Renal pelvis (tissue), 4 donors: ENCODE data around the gene SMIM29. TPM values are rescaled to one million over a fixed set of nuclear protein-coding genes. Genes with fewer than 3 reads are reported as not detected.
"Not testable (repeated sequence)": the region's sequence is repeated elsewhere in the genome, so short reads cannot be mapped to it uniquely, and the experiment has no call there.

Source experiments
- DNase-seq: peaks from one replicate; pipeline ENCODE4 v3.0.0-alpha.2; 2013
- polyA plus RNA-seq, 3 donors: library from polyadenylated mRNA; unstranded; fragments of 120-200 nt; gene quantifications; one replicate each; pipeline ENCODE4 v1.2.1, GENCODE V29; 2013; ENCODE audit not compliant: insufficient read length in 3 of 3

SMIM29 gene
- polyA plus RNA-seq, 3 donors: 11.9 to 16.1 (median 14.5) TPM

DNA sequence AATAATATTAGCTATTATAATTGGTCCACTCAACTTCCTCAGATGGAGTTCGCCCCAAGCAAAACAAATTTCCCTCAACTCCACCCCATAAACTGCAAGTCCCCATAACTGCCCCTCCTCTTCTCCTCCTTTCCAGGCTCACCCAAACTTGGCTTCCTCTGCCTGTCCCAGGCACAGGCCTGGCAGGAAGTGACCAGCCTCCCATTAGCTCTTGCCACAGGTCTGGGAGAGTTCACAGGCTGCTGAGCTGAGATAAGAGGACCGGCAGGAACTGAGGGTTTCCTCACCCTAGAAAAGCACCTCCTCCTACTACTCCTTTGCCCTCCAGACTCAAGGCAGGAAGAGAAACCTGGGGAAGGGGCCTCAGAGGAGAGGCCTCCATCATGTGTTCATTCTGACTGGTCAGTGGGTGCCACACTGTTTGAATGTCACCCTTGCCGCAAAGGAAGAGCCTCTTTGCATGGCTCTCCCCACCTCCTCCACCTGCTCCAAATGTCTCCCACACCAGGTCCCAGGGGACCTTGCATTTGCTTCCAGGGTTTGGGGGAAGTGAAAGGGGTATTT, 24.5 kb upstream of the SMIM29 start:
- DNase-seq: no peak

DNA sequence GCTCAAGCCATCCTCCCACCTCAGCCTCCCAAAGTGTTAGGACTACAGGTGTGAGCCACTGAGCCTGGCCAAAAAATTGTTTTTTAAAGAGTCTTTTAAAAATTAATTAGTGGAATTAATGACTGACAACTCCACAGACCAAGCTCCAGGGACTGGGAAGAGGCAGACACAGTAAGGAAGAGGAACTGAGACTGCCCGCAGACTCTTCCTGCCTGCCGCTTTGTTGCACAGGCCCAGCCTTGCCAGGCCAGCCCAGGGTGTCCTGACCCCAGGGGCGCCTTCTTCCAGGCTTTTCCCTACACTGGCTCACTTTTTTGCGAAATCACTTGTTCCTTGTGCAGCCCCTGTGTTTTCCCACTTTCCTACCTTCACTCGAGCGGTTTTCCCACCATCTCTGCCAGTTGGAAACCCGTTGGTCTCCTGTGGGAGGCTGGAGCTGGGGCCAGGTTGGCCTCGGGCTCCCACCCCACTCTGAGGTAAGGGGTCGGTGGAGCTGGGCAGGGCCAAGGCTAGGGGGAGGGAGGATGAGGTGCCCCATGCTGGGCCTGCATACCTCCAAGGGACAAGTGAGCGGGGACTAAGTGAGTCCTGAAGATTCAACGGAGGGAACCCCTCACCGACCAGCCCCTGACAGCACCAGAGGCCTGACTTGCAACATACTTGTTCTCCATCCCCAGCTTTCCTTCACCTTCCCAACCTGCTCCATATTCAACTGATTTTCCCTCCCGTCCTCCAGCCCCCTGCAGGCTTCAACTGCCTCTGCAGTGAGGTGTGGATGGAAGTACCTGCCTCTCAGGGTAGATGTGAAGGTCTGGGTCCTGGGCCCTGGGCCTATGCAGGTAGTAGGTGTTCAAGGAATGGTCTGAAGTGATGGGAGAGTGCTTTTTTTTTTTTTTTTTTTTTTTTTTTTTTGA, 23.5 kb upstream of the SMIM29 start:
- no peak for DNase-seq

DNA sequence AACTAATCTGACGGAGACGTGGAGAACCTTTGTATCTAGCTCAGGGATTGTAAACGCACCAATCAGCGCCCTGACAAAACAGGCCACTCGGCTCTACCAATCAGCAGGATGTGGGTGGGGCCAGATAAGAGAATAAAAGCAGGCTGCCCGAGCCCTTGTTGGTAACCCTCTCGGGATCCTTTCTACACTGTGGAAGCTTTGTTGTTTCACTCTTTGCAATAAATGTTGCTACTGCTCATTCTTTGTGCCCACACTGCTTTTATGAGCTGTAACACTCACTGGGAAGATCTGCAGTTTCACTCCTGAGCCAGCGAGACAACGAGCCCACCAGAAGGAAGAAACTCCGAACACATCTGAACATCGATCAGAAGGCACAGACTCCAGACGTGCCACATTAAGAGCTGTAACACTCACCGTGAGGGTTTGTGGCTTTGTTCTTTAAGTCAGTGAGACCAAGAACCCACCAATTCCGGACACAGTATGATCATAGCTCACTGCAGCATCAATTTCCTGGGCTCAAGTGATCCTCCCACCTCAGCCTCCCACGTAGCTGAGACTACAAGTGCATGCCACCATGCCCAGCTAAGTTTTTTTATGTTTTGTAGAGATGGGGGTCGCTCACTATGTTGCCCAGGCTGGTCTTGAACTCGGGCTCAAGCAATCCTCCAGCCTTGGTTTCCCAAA, 21.0 kb upstream of the SMIM29 start:
- DNase-seq: not testable (repeated sequence)

DNA sequence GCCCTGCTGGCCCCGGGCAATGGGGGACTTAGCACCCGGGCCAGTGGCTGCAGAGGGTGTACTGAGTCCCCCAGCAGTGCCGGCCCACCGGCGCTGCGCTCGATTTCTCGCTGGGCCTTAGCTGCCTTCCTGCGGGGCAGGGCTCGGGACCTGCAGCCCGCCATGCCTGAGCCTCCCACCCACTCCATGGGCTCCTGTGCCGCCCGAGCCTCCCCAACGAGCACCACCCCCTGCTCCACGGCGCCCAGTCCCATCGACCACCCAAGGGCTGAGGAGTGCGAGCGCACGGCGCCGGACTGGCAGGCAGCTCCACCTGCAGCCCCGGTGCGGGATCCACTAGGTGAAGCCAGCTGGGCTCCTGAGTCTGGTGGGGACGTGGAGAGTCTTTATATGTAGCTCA, 20.3 kb upstream of the SMIM29 start:
- not testable (repeated sequence) for DNase-seq

DNA sequence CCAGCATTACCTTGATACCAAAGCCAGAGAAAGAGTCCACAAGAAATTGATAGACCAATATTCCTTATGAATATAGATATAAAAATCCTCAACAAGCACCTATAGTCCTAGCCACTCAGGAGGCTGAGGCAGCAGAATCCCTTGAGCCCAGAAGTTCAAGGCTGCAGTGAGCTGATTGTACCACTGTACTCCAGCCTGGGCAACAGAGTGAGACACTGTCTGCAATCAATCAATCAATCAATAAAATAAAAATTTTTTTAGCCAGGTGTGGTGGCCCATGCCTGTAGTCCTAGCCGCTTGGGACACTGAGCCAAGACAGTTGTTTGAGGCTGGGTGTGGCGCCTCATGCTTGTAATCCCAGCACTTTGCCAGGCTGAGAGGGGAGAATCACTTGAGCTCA, 18.9 kb upstream of the SMIM29 start:
- no peak for DNase-seq

DNA sequence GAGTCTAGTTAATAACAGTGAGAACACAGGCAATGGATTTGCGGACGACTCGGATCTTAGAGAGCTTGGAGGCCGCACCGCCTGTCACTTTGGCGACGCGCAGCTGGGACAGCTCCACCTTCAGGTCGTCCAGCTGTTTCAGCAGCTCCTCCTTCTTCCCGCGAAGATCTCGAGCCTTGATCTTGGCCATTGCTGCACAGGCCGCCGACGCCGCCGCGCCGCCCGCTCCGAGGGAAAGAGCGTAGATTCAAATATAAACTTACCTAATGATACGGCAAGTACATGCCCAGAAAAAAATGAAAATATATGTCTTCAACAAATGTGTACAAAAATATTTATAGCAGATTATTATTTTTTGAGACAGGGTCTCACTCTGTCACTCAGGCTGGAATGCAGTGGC, 14.7 kb upstream of the SMIM29 start:
- DNase-seq: not testable (repeated sequence)

DNA sequence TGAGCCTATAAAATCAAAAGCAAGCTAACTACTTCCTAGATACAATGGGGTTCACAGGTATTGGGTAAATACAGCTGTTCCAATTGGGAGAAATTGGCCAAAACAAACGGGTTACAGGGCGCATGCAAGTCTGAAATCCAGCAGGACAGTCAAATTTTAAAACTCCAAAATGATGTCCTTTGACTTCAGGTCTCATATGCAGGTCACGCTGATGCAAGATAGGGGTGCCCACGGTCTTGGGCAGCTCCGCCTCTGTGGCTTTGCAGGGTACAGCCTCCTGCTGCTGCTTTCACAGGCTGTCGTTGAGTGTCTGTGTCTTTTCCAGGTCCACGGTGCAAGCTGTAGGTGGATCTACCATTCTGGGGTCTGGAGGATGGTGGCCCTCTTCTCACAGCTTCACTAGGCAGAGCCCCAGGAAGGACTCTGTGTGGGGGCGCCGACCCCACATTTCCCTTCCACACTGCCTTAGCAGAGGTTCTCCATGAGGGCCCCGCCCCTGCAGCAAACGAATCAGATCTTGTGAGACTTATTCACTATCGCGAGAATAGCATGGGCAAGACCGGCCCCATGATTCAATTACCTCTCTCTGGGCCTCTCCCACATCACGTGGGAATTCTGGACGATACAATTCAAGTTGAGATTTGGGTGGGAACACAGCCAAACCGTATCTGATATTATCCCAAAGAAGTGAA, 11.9 kb upstream of the SMIM29 start:
- DNase-seq: no peak

DNA sequence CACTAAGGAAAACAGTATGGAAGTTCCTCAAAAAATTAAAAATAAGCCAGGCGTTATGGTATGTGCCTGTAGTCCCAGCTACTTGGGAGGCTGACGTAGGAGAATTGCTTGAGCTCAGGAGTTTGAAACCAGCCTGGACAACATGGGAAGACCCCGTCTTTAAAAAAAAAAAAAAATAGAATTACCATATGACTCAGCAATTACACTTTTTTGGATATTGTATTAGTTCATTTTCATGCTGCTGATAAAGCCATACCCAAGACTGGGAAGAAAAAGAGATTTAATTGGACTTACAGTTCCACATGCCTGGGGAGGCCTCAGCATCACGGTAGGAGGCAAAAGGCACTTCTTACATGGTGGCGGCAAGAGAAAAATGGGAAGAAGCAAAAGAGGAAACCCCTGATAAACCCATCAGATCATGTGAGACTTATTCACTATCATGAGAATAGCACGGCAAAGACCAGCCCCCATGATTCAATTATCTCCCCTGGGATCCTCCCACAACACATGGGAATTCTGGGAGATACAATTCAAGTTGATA, 10.8 kb upstream of the SMIM29 start:
- DNase-seq: no peak

DNA sequence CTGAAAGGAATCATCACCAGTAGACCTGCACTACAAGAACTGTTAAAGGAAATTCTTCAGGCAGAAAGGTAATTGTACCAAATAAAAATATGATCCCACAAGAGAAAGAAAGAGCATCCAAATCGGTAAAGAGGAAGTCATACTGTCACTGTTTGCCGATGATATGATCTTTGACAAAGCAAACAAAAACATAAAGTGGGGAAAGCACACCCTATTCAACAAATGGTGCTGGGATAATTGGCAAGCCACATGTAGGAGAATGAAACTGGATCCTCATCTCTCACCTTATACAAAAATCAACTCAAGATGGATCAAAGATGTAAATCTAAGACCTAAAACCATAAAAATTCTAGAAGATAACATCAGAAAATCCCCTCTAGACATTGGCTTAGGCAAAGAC, 3.6 kb upstream of the SMIM29 start:
- not testable (repeated sequence) for DNase-seq

DNA sequence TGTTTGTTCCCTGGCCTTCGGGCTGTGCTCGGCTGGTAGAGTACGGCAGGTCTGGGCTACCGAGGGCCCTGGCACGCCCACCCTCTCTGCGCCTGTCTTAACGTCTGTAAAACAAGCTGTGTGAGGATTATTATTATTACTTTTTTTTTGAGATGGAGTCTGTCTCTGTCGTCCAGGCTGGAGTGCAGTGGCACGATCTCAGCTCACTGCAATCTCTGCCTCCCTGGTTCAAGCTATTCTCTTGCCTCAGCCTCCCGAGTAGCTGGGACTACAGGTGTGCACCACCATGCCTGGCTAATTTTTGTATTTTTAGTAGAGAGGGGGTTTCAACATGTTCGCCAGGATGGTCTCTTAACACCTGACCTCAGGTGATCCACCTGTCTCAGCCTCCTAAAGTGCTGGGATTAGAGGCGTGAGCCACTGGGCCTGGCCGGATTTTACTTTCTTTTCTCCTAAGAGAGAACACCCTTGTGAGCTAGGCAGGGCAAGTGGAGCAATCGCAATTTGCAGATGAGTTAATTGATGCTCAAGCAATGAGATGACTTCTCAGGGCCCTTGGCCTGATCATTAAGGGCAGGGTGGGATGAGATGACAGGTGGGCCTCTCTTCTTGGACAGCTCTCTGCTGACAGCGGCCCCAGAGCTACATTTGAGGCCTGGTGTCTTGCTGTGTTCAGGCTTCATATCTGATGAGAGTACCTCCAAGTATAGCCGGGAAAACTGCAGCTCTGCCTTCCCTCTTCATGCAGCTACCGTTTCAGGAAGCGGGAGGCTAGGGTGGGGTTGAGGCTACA, 859 bp upstream of the SMIM29 start:
- no peak for DNase-seq

DNA sequence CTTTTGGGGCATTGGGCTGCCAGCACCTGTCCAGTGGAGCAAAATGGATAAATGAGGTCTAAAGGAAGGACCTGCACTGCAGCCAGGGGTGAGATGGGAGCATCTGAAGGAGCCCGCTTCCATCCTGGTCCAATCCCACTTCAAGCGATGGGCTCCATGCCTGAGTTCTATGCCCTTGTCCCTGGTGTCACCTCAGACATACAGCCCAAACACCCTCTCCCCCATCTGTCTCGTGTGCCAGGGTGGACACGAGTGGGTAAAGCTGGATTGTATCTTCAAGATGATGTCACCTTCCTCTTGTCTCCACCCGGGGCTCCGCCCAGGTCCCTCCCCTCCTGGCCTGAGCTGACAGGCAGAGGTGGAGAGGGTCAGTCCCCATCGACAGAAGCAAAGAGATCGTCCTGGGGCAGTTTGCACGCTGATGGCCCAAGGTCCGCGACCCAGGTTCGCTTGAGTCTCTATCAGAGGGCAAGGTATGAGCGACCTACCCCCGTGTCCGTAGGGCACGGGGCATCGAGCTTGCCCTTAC, 544 bp downstream of the SMIM29 start:
- no peak for DNase-seq

DNA sequence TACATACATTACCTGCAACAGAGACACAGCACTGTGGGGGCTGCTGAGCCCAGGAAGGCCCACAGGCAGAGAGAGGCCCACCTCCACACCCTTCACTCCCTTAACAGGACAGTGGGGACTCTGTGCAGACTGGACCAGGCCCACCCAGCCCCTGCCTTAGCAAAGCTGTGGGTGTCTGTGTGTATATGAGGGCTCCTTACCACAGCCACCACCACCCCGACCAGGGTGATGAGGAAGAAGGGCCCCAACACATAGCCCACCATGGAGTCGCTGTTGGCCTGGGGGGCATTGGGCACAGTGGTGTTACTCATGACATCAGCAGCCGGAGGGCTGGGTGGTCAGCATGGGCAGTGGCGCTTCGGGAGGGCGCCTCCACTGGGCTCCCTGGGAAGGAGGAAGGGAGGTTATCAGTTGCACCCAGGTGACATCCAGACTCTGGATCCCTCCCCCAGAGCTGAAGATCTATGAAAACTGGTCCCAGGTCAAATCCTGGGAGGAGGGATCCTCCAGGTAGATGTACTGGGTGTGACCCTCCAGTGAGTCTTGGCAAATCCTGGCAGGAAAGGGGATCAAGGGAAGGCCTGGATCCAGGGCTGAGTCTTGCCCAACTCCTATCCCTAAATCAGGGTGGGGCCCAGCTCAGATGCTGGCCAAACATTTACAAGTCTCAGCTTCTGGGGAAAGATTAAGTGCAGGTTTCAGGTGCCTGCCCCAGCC, 1.2 kb downstream of the SMIM29 start:
- no peak for DNase-seq

DNA sequence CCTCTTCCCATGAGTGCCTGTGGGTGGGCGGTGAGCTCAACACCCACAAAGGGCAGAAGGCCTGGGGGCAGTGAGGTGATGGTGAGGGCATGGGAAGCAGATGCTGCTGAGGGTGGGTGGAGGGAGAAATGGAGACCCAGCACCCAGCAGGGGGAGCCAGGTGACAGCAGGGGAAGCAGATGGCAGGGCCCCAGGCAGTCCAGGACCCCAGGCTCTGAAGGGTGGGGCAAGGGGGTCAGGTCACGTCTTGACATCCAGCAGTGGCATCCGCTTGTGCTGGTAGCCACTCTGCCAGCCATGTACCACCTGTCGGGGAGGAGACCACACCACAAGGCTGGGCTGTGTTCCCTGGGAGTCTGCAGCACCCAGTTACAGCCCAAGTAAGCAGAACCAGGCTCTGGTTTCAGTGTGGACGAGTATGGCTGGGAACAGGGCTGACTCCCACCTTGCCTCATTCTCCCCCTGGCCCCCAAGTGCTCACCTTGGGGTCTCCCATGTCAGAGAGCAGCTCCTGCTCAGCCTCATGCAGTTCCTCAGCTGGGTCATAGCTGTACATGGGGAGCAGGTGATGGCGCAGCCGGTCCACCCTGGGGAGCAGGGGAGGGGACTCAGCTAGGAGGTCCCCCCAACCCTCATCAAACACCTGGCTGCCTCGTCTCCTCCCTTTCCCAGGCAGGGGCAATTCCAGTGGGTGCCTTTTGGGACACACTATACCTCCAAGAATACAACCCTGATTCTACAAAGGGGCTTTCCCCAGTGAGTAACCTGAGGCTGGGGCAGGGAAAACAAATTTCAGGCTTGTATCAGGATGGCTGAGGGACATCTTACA, 2.0 kb downstream of the SMIM29 start:
- DNase-seq: no peak

DNA sequence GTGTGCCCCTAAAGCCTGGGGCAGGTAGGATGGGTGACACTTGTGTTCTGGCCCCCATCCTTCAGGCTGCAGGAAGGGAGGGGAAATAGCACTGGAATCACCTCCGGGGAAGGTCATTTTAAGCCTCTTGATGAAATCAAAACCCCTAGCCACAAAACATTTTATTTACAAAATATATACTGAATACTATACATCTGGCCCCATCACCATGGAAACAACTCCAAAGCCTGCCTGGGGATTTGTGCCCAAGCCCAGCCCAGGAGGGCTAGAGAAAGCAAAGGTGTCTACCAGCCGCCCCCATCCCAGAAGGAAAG, 2.6 kb downstream of the SMIM29 start:
- DNase-seq: no peak

DNA sequence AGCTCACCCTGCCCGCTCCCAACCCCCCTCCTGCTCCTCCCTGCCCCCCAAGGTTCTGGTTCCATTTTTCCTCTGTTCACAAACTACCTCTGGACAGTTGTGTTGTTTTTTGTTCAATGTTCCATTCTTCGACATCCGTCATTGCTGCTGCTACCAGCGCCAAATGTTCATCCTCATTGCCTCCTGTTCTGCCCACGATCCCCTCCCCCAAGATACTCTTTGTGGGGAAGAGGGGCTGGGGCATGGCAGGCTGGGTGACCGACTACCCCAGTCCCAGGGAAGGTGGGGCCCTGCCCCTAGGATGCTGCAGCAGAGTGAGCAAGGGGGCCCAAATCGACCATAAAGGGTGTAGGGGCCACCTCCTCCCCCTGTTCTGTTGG, 3.1 kb downstream of the SMIM29 start:
- DNase-seq: not testable (repeated sequence)

DNA sequence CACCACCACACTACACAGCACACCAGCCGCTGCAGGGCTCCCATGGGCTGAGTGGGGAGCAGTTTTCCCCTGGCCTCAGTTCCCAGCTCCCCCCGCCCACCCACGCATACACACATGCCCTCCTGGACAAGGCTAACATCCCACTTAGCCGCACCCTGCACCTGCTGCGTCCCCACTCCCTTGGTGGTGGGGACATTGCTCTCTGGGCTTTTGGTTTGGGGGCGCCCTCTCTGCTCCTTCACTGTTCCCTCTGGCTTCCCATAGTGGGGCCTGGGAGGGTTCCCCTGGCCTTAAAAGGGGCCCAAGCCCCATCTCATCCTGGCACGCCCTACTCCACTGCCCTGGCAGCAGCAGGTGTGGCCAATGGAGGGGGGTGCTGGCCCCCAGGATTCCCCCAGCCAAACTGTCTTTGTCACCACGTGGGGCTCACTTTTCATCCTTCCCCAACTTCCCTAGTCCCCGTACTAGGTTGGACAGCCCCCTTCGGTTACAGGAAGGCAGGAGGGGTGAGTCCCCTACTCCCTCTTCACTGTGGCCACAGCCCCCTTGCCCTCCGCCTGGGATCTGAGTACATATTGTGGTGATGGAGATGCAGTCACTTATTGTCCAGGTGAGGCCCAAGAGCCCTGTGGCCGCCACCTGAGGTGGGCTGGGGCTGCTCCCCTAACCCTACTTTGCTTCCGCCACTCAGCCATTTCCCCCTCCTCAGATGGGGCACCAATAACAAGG, 3.6 kb downstream of the SMIM29 start:
- not testable (repeated sequence) for DNase-seq

DNA sequence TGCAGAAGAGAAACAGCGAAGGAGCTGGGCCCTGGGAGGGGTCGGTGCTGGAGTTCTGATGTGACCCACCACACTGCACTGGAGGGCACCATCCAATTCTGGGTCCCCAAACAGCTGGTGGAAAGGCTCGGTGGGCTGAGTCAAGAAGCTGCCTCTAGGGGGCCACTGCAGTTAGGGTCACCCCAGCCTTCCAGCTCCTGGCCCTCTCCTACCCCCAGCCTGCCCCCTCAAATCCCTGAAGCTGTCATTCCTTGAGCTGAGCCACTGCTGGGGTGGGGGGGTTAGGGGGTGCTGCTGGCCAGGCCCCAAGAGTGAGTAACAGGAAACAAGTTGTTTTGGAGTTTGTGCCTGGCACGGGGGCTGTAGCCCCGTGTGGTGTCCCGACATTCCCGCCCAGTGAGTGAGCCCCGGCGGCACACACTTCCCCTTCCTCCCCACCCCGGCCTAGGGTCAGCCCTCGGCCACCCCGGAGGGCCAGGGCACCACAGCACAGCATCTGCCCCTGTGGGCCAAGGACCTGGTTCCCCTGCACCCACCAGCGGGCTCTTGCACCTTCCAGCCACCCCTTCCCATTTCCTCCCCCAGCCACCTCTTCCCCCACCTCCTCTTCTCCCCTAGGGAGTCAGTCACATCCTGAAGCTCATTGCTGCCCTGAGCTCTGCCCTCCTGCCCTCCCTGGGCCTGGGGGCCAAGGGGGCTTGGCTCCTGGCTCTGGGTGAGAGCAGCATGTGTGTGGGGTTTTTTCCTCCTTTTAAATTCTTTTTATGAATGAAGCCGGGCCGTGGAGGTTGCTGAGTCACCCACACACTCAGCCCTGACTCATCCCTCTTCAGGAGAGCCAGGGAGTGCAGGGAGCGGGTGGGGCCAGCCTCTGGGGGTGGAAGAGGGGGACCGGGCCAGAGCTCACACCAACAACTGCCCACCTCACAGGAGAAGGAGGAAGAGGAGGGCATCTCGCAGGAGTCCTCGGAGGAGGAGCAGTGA, 4.6 kb downstream of the SMIM29 start:
- DNase-seq: no peak
